H1 (cell line): ENCODE data around the gene NPPA. TPM values are rescaled to one million over a fixed set of nuclear protein-coding genes. Genes with fewer than 3 reads are reported as not detected.

Source experiments
- CBX8 ChIP-seq: fragments of 300-800, 300-1000 bp; sonication (generic); IDR thresholded peaks from 2 replicates; pipeline ENCODE4 v1.7.1; 2016; ENCODE audit warnings: low read depth, low read length, borderline replicate concordance
- JUND ChIP-seq: IDR thresholded peaks from 2 replicates; pipeline ENCODE4 v1.6.1; 2011; ENCODE audit warnings: mild to moderate bottlenecking, improper control_type of control experiment, low read length
- RXRA ChIP-seq: IDR thresholded peaks from 2 replicates; pipeline ENCODE4 v1.6.1; 2011; ENCODE audit warnings: low read depth, mild to moderate bottlenecking, low read length, moderate library complexity; ENCODE audit not compliant: insufficient read depth
- polyA plus RNA-seq, 7 experiments: library from polyadenylated mRNA; depleted of rRNA in 3 of 7; stranded (reverse) in 5 of 7; unstranded in 2 of 7; fragments of >200 nt in 5 of 7; fragments of 200-250 nt in 2 of 7; gene quantifications; 1 replicate in 5 of 7; 2 replicates in 1 of 7; 4 replicates in 1 of 7; pipeline versions ENCODE4 v1.2.1 to v1.2.3, GENCODE V29; 2011 to 2013; ENCODE audit warnings: missing spikeins in 2 of 7, mixed read lengths in 2 of 7
- total RNA-seq: library from RNA; stranded (reverse); fragmentation: NEBNext Ultra II Directional; extraction: Animal tissue kit (Norgen Biotek cat#: 25700); gene quantifications from 2 replicates; pipeline ENCODE4 v1.2.1, GENCODE V29; 2021

Gene NPPA
- total and polyA plus RNA-seq, 2 of the 8 experiments (the other 6 are each of a cell fraction or from before 2014, with no cell fraction given) = not detected

GRCh38 chr1:11826946-11827345, 20.6 kb downstream of the NPPA start (continued):
- no peak for TF ChIP-seq CBX8
- TF ChIP-seq JUND = no peak
- TF ChIP-seq RXRA = no peak
